Lung (tissue), 12 donors: Measurements from ENCODE around the gene SLC41A1. TPM values are rescaled to one million over a fixed set of nuclear protein-coding genes. Genes with fewer than 3 reads are reported as not detected.

Experiments
- ATAC-seq: fragments of 200-7000 bp; cut with Tn5 transposase; one replicate; pipeline ENCODE4 v1.9.1; 2020; ENCODE audit warnings: moderate number of reproducible peaks; ENCODE audit not compliant: insufficient read depth, low FRiP score
- DNase-seq, 3 donors: peaks; one replicate each; pipeline ENCODE4 v3.0.0-alpha.2; 2013 to 2017
- H3K27ac ChIP-seq, 2 donors: one replicate each; pipeline ENCODE4 v1.5.1; 2013; ENCODE audit warnings: mild to moderate bottlenecking in 2 of 2, moderate library complexity in 2 of 2, control low read depth in 1 of 2, inconsistent platforms in 1 of 2, low read depth in 1 of 2, low read length in 1 of 2
- H3K27me3 ChIP-seq, 3 donors: one replicate each; pipeline ENCODE4 v1.5.1; 2013; ENCODE audit warnings: low read length in 2 of 3; ENCODE audit not compliant: control insufficient read depth in 3 of 3, insufficient read depth in 3 of 3
- H3K36me3 ChIP-seq, 4 donors: one replicate each; pipeline ENCODE4 v1.5.1; 2013; ENCODE audit warnings: low read length in 4 of 4, mild to moderate bottlenecking in 1 of 4, moderate library complexity in 1 of 4; ENCODE audit not compliant: control insufficient read depth in 4 of 4, insufficient read depth in 4 of 4
- H3K4me1 ChIP-seq, 5 donors: one replicate each; pipeline ENCODE4 v1.5.1; 2013; ENCODE audit warnings: low read length in 5 of 5, mild to moderate bottlenecking in 2 of 5, moderate library complexity in 1 of 5; ENCODE audit not compliant: control insufficient read depth in 5 of 5, insufficient read depth in 5 of 5
- H3K4me3 ChIP-seq: one replicate; pipeline ENCODE4 v1.5.1; 2013; ENCODE audit warnings: mild to moderate bottlenecking, control low read depth, moderate library complexity
- H3K9ac ChIP-seq, 2 donors: one replicate each; pipeline ENCODE4 v1.5.1; 2013; ENCODE audit warnings: low read length in 2 of 2, control low read depth in 1 of 2; ENCODE audit not compliant: insufficient read depth in 1 of 2
- H3K9me3 ChIP-seq, 4 donors: one replicate each; pipeline ENCODE4 v1.5.1; 2013; ENCODE audit warnings: low read length in 3 of 4, mild to moderate bottlenecking in 1 of 4, moderate library complexity in 1 of 4; ENCODE audit not compliant: control insufficient read depth in 4 of 4, insufficient read depth in 3 of 4
- CTCF ChIP-seq: IDR thresholded peaks from 2 replicates; pipeline ENCODE4 v1.5.1; 2012; ENCODE audit warnings: mild to moderate bottlenecking; ENCODE audit errors: control extremely low read depth, extremely low read depth
- WGBS, 2 donors: extraction: QIAGEN DNeasy Blood & Tissue Kit; methylation state at CpG; one replicate each; pipeline ENCODE4 v1.1.7; 2013; 5-methylcytosine and 5-hydroxymethylcytosine counted together
- polyA plus RNA-seq, 2 donors: library from polyadenylated mRNA; stranded (reverse); fragments of 200-250 nt; gene quantifications; one replicate each; pipeline ENCODE4 v1.2.1, GENCODE V29; 2013
- total RNA-seq, 2 donors: library from RNA; depleted of rRNA in 1 of 2; stranded (reverse); fragments of >200 nt in 1 of 2; gene quantifications; one replicate each; pipeline ENCODE4 v1.2.1, GENCODE V29; 2014 to 2021
- donor health status: control.
- donor health status: control.
- donor health status: Bipolar disorder and iron deficiency.
- donor health status: healthy.
- donor health status: DM: yes; HTN: yes; CAD: no.

The SLC41A1 gene
- total and polyA plus RNA-seq, 4 donors: 11.8 to 26.9 (median 22.4) TPM

GRCh38 chr1:205856433-205856832 lies 43.4 kb upstream of the SLC41A1 start:
- Histone ChIP-seq H3K9ac (no peak overlapping the region), H3K27ac (no peak overlapping the region), H3K27me3 (no peaks in the 10 kb centered on the region), H3K9me3 (no peaks in the 10 kb centered on the region), H3K4me1 (no peaks in the 10 kb centered on the region), H3K4me3 (no peak overlapping the region), H3K36me3 (no peaks in the 10 kb centered on the region)
- no peak for ATAC-seq
- no peak for DNase-seq
- no peak for TF ChIP-seq CTCF

GRCh38 chr1:205852969-205853368 lies 40.0 kb upstream of the SLC41A1 start:
- H3K9ac ChIP-seq: no peak overlapping the region
- no peaks in the 10 kb centered on the region for H3K9me3 ChIP-seq
- H3K36me3 ChIP-seq: no peaks in the 10 kb centered on the region
- no peak for DNase-seq
- no peak overlapping the region for H3K27ac ChIP-seq
- peaks cover 0 to 10% (median 5%) of the 10 kb centered on the region in 3 donors for H3K27me3 ChIP-seq
- no peaks in the 10 kb centered on the region for H3K4me1 ChIP-seq
- TF ChIP-seq CTCF: no peak
- no peak for ATAC-seq
- no peak overlapping the region for H3K4me3 ChIP-seq

- H3K27ac ChIP-seq: no peak overlapping the region
- 73 to 78% methylated on average over 4 of the region's 4 CpGs for WGBS, 2 donors
- H3K4me1 ChIP-seq: no peaks in the 10 kb centered on the region
- no peak for TF ChIP-seq CTCF
- DNase-seq (peak in 1 of 3 donors; percentile 18), ATAC-seq (no peak)
- H3K9me3 ChIP-seq: no peaks in the 10 kb centered on the region
- no peak overlapping the region for H3K9ac ChIP-seq
- H3K36me3 ChIP-seq: no peaks in the 10 kb centered on the region
- H3K27me3 ChIP-seq: peaks cover 0 to 10% (median 5%) of the 10 kb centered on the region in 3 donors
- no peak overlapping the region for H3K4me3 ChIP-seq
These were observed 39.0 kb upstream of the SLC41A1 start for GRCh38 chr1:205851993-205852392.

DNA sequence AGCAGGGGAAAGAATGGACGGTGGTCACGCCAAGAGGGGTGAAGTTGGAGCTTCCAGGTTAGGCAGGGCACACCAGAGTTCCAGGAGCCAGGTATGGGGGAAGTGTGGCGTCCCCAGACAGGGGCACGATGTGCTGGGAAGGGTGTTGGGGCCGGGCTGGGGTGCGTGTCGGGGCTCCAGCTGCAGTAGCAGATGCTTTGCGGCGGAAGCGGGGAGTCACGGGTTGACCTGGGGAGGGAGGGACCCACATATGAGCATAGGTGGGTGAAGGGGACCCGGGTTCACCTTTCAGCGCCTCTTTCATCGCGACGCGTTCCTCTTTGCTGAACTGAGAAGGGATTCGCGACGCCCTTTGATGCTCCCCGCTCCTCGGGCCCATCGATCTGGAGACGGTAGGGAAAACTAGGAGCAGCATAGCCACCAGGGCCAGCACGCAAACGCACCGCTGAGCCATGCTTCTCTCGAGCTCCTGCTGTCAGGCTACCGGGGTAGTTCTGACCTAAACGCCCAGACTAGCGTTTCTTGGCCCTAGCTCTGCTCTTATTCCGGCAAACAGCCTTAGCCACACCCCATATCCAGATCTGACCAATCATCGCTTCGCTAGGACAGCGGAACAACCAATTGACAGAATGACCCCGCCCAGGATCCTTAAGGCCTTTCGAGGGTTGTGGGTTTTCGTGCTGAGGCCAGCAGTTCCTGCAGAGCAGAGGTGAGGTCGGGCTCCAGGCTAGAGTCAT lies 36.8 kb upstream of the SLC41A1 start, which contains the start of gene PM20D1:
Gene PM20D1 (minus strand): TSS at position 514 of the 737 bp plus-strand sequence. CDS start 60 bp downstream, at position 454.
- TF ChIP-seq CTCF: no peak
- no peaks in the 10 kb centered on the region for H3K4me1 ChIP-seq
- H3K9me3 ChIP-seq: no peaks in the 10 kb centered on the region
- DNase-seq (peak; percentile 65 to 78 (median 66)), ATAC-seq (peak; percentile 82)
- H3K27me3 ChIP-seq: peaks cover 0 to 10% (median 5%) of the 10 kb centered on the region in 3 donors
- H3K9ac ChIP-seq: no peak within 1 kb of the TSS
- H3K27ac ChIP-seq: no peak within 1 kb of the TSS
- no peaks in the 10 kb centered on the region for H3K36me3 ChIP-seq
- WGBS, 2 donors: 46 to 94% methylated on average over 39 of the region's 39 CpGs
- H3K4me3 ChIP-seq: no peak within 1 kb of the TSS
